Endometrium (tissue), 2 donors: ENCODE results near the gene SDHB.

ENCODE experiments used
- FAIRE-seq: peaks from 2 replicates; lab custom pipeline; 2012; peaks lifted over from hg19 to GRCh38; lab: Jason Lieb, UNC
- donor health status: control.
- donor health status: control.

SDHB gene

GRCh38 chr1:17012775-17013490 lies 40.9 kb downstream of the SDHB start:
- FAIRE-seq = no peak

- no peak for FAIRE-seq
Measured at GRCh38 chr1:17011439-17012307, 42.2 kb downstream of the SDHB start, which contains the start of gene ATP13A2. Gene ATP13A2 (minus strand): TSS chr1:17011928. CDS start chr1:17011738, 190 bp downstream.

GRCh38 chr1:17011092-17011438 lies 42.8 kb downstream of the SDHB start:
- no peak for FAIRE-seq

- no peak for FAIRE-seq
Measured at GRCh38 chr1:17009706-17010105, 44.1 kb downstream of the SDHB start.

GRCh38 chr1:17008208-17008855 lies 45.5 kb downstream of the SDHB start:
- FAIRE-seq = no peak

- FAIRE-seq = no peak
Measured at GRCh38 chr1:17007121-17007520, 46.7 kb downstream of the SDHB start.

GRCh38 chr1:17005365-17005740 lies 48.5 kb downstream of the SDHB start:
- no peak for FAIRE-seq

- no peak for FAIRE-seq
Measured at GRCh38 chr1:17004466-17005364, 49.1 kb downstream of the SDHB start.

GRCh38 chr1:17002524-17002902 lies 51.3 kb downstream of the SDHB start:
- FAIRE-seq = no peak

- FAIRE-seq = no peak
Measured at GRCh38 chr1:17001760-17002523, 51.9 kb downstream of the SDHB start.

- FAIRE-seq = no peak
Measured at GRCh38 chr1:16999863-17000262, 54.0 kb downstream of the SDHB start.

- FAIRE-seq = no peak
Measured at GRCh38 chr1:16998589-16998988, 55.2 kb downstream of the SDHB start.

- no peak for FAIRE-seq
Measured at GRCh38 chr1:16996845-16997244, 57.0 kb downstream of the SDHB start.

- FAIRE-seq = no peak
Measured at GRCh38 chr1:16993521-16994038, 60.3 kb downstream of the SDHB start.

- no peak for FAIRE-seq
Measured at GRCh38 chr1:16992675-16993074, 61.2 kb downstream of the SDHB start.

GRCh38 chr1:16992102-16992501 lies 61.7 kb downstream of the SDHB start:
- FAIRE-seq = no peak

- FAIRE-seq = no peak
Measured at GRCh38 chr1:16991571-16991970, 62.3 kb downstream of the SDHB start.

GRCh38 chr1:16989676-16990391 lies 64.0 kb downstream of the SDHB start:
- no peak for FAIRE-seq

GRCh38 chr1:16988210-16988609 lies 65.6 kb downstream of the SDHB start:
- no peak for FAIRE-seq

- no peak for FAIRE-seq
Measured at GRCh38 chr1:16986962-16987361, 66.9 kb downstream of the SDHB start.
